ENCODE measurements around the gene QPCTL. TPM values are rescaled to one million over a fixed set of nuclear protein-coding genes. Genes with fewer than 3 reads are reported as not detected.
A peak's percentile ranks its signal among the peaks of the same experiment; 100 is the strongest.

The QPCTL gene
- total and polyA plus RNA-seq, 8 donors: 1.7 to 33.6 (median 7.2) TPM

GRCh38 chr19:45645068-45645630, 47.3 kb upstream of the QPCTL start:
- intact Hi-C loops (cut with DNase I; ENCODE audit: low total_unique reads): loop anchor here (10.0 kb wide), 1 partner anchor 120 kb away; no protein-coding TSS in a partner anchor
- Histone ChIP-seq H3K4me3 (peak overlapping the region; percentile 33 to 52 (median 46)), H3K27ac (peak overlapping the region in 1 of 5 donors; percentile 53)

GRCh38 chr19:45645631-45646344, 46.7 kb upstream of the QPCTL start:
- peak overlapping the region in 4 of 5 donors; percentile 9 to 53 (median 30) for H3K27ac ChIP-seq
- H3K36me3 ChIP-seq: no peaks in the 10 kb centered on the region
- 1 to 2% (median 2%) methylated on average over 25 to 27 of the region's 27 CpGs for WGBS, 5 donors
- DNase-seq: peak; percentile 88 to 93
- H3K4me1 ChIP-seq: peaks cover 33 to 48% (median 43%) of the 10 kb centered on the region in 4 donors
- H3K9me3 ChIP-seq: no peaks in the 10 kb centered on the region
- H3K27me3 ChIP-seq: peaks cover 3 to 48% (median 4%) of the 10 kb centered on the region in 3 donors
- no peak for TF ChIP-seq POLR2AphosphoS5 (IDR thresholded peaks at IDR 0.05)
- no peak for TF ChIP-seq POLR2A (IDR thresholded peaks at IDR 0.05)
- no peak for TF ChIP-seq EP300 (IDR thresholded peaks at IDR 0.05)
- TF ChIP-seq CTCF (IDR thresholded peaks at IDR 0.05): no peak
- intact Hi-C loops (cut with DNase I; ENCODE audit: low total_unique reads): loop anchor here (10.0 kb wide), 1 partner anchor 121 kb away; no protein-coding TSS in a partner anchor
- H3K4me3 ChIP-seq: peak overlapping the region; percentile 33 to 52 (median 46)

More at GRCh38 chr19:45645068-45645630, 47.3 kb upstream of the QPCTL start:
- Histone ChIP-seq H3K36me3 (no peaks in the 10 kb centered on the region), H3K9me3 (no peaks in the 10 kb centered on the region), H3K4me1 (peaks cover 33 to 52% (median 46%) of the 10 kb centered on the region in 4 donors), H3K27me3 (peaks cover 3 to 46% (median 4%) of the 10 kb centered on the region in 3 donors)
- DNase-seq: no peak
- no peak for TF ChIP-seq EP300 (IDR thresholded peaks at IDR 0.05)
- no peak for TF ChIP-seq POLR2AphosphoS5 (IDR thresholded peaks at IDR 0.05)
- TF ChIP-seq POLR2A (IDR thresholded peaks at IDR 0.05): no peak
- 8 to 40% (median 20%) methylated on average over 5 to 35 of the region's 35 CpGs for WGBS, 5 donors

- peak overlapping the region in 3 of 4 donors; percentile 44 to 52 (median 48) for H3K4me3 ChIP-seq
- no peak for TF ChIP-seq CTCF (IDR thresholded peaks at IDR 0.05)
- TF ChIP-seq EP300 (IDR thresholded peaks at IDR 0.05): no peak
- no peak for TF ChIP-seq POLR2AphosphoS5 (IDR thresholded peaks at IDR 0.05)
- no peak for TF ChIP-seq POLR2A (IDR thresholded peaks at IDR 0.05)
- no peaks in the 10 kb centered on the region for H3K9me3 ChIP-seq
- H3K36me3 ChIP-seq: no peaks in the 10 kb centered on the region
- DNase-seq: no peak
- H3K27me3 ChIP-seq: peaks cover 3 to 48% (median 4%) of the 10 kb centered on the region in 3 donors
- intact Hi-C loops (cut with DNase I; ENCODE audit: low total_unique reads): loop anchor here (10.0 kb wide), 1 partner anchor 122 kb away; no protein-coding TSS in a partner anchor
- H3K27ac ChIP-seq: peak overlapping the region in 3 of 5 donors; percentile 9 to 53 (median 22)
- WGBS, 5 donors: 5 to 12% (median 10%) methylated on average over 8 to 9 of the region's 9 CpGs
- peaks cover 32 to 43% (median 38%) of the 10 kb centered on the region in 4 donors for H3K4me1 ChIP-seq
Measured at GRCh38 chr19:45646345-45646698, 46.1 kb upstream of the QPCTL start.

GRCh38 chr19:45650722-45651121, 41.7 kb upstream of the QPCTL start:
- 52 to 81% (median 78%) methylated on average over 3 of the region's 3 CpGs for WGBS, 5 donors
- H3K27me3 ChIP-seq: peaks cover 0 to 22% (median 0%) of the 10 kb centered on the region in 3 donors
- H3K4me3 ChIP-seq: no peak overlapping the region
- peaks cover 6 to 8% (median 8%) of the 10 kb centered on the region in 4 donors for H3K4me1 ChIP-seq
- intact Hi-C loops (cut with DNase I; ENCODE audit: low total_unique reads): no loop called here
- H3K9me3 ChIP-seq: no peaks in the 10 kb centered on the region
- H3K27ac ChIP-seq: no peak overlapping the region
- DNase-seq: no peak
- H3K36me3 ChIP-seq: no peaks in the 10 kb centered on the region
- TF ChIP-seq CTCF (IDR thresholded peaks at IDR 0.05) (no peak), POLR2AphosphoS5 (IDR thresholded peaks at IDR 0.05) (no peak), EP300 (IDR thresholded peaks at IDR 0.05) (no peak), POLR2A (IDR thresholded peaks at IDR 0.05) (no peak)
